Measurements from ENCODE around the gene CNOT4. TPM values are rescaled to one million over a fixed set of nuclear protein-coding genes. Genes with fewer than 3 reads are reported as not detected.

Gene CNOT4
- total and polyA plus RNA-seq, 2 of the 4 experiments (the other 2 are of a cell fraction), result 7.0 to 8.1 TPM

- TF ChIP-seq RCOR1 (IDR thresholded peaks at IDR 0.05; ENCODE audit: insufficient replicate concordance, low read length), result no peak
- TF ChIP-seq CTCF (conservative IDR thresholded peaks at IDR 0.05; ENCODE audit: low read depth, low read length), result no peak
- TF ChIP-seq RAD21 (IDR thresholded peaks at IDR 0.05; ENCODE audit: low read length), result no peak
- no peak for TF ChIP-seq SMC3 (IDR thresholded peaks at IDR 0.05; ENCODE audit: low read depth, low read length)
- TF ChIP-seq MXI1 (IDR thresholded peaks at IDR 0.05; ENCODE audit: borderline replicate concordance, low read depth, low read length), result no peak
- no peak for TF ChIP-seq RFX5 (IDR thresholded peaks at IDR 0.05; ENCODE audit: low read depth, low read length)
- TF ChIP-seq MAZ (IDR thresholded peaks at IDR 0.05; ENCODE audit: borderline replicate concordance, low read depth, low read length), result no peak
- no peak for TF ChIP-seq USF2 (IDR thresholded peaks at IDR 0.05; ENCODE audit: low read depth, low read length)
- no peak for TF ChIP-seq MAFK (IDR thresholded peaks at IDR 0.05; ENCODE audit: low read depth, low read length)
- no peak for TF ChIP-seq POLR2A (IDR thresholded peaks at IDR 0.05; ENCODE audit: low read depth, low read length)
- TF ChIP-seq BHLHE40 (IDR thresholded peaks at IDR 0.05; ENCODE audit: low read depth, low read length), result no peak
- no peak for TF ChIP-seq NFE2L2 (IDR thresholded peaks at IDR 0.05; ENCODE audit: low read depth, low read length)
- TF ChIP-seq CEBPB (IDR thresholded peaks at IDR 0.05; ENCODE audit: low read depth, low read length), result no peak
- H4K5ac ChIP-seq (ENCODE audit: low read depth, low read length), result no peak overlapping the region
- DNase-seq (no peak), ATAC-seq (ENCODE audit: low read depth) (no peak)
- no peak overlapping the region for H2BK5ac ChIP-seq (ENCODE audit: low read depth, low read length, poor library complexity, severe bottlenecking)
- no peak overlapping the region for H3K18ac ChIP-seq (ENCODE audit: low read depth, low read length)
- no peaks in the 10 kb centered on the region for H3K9me1 ChIP-seq (ENCODE audit: insufficient read depth, low read length)
- no peak overlapping the region for H2AK5ac ChIP-seq (ENCODE audit: low read depth, low read length)
- H3K14ac ChIP-seq (replicated peaks; ENCODE audit: low read depth, low read length), result no peak overlapping the region
- H3K23ac ChIP-seq (ENCODE audit: low read depth, low read length), result no peak overlapping the region
- no peak overlapping the region for H3K4ac ChIP-seq (ENCODE audit: low read depth, low read length)
- ChIA-PET CTCF (no interaction called here), POLR2A (ENCODE audit: unreplicated experiment) (no interaction called here)
- H2BK120ac ChIP-seq (ENCODE audit: low read depth, low read length), result no peak overlapping the region
- intact Hi-C loops (cut with micrococcal nuclease), result no loop called here
- no TSS peak for BruUV-seq (replicated peaks)
- no peak overlapping the region for H4K8ac ChIP-seq (ENCODE audit: low read depth in 2 of 2, low read length in 2 of 2)
- H3K4me1 ChIP-seq (ENCODE audit: control insufficient read depth, insufficient read depth, low read length), result no peaks in the 10 kb centered on the region
- no peak overlapping the region for H4K91ac ChIP-seq (ENCODE audit: insufficient read depth, low read depth, low read length)
- H2BK20ac ChIP-seq (ENCODE audit: low read depth, low read length), result no peak overlapping the region
- no peak overlapping the region for H3K4me3 ChIP-seq (ENCODE audit: insufficient read depth, low read depth, low read length)
- no peaks in the 10 kb centered on the region for H3K9me3 ChIP-seq (ENCODE audit: control insufficient read depth, insufficient read depth, low read length)
- no CpG with 5 or more reads among the region's 2 CpGs for WGBS, 2 experiments (ENCODE audit: extremely low coverage in 2 of 2, insufficient read length in 1 of 2)
- H3K56ac ChIP-seq (ENCODE audit: extremely low read depth, insufficient read depth, low read length), result no peak overlapping the region
- in situ Hi-C loops (cut with MboI; ENCODE audit: low sequenced_read_pairs), result no loop called here
- no peak overlapping the region for H2BK15ac ChIP-seq (ENCODE audit: low read depth, low read length)
- dilution Hi-C loops (cut with HindIII; ENCODE audit: low sequenced_read_pairs, unreplicated experiment), result no loop called here
- H2AK9ac ChIP-seq (replicated peaks; ENCODE audit: low read depth, low read length, poor library complexity), result no peak overlapping the region
- H3K27me3 ChIP-seq (ENCODE audit: control insufficient read depth, insufficient read depth, low read length), result peaks cover 5% of the 10 kb centered on the region
- H3K36me3 ChIP-seq (ENCODE audit: control insufficient read depth, insufficient read depth, low read length), result no peaks in the 10 kb centered on the region
- no peaks in the 10 kb centered on the region for H4K20me1 ChIP-seq (ENCODE audit: insufficient read depth, low read length)
- no peak overlapping the region for H2AFZ ChIP-seq (replicated peaks; ENCODE audit: low read length, poor library complexity)
- no peak overlapping the region for H3K27ac ChIP-seq (ENCODE audit: insufficient read depth, low read length)
- no peak overlapping the region for H3K9ac ChIP-seq (ENCODE audit: low read depth, low read length)
- no peak overlapping the region for H3K4me2 ChIP-seq (ENCODE audit: low read depth, low read length)
- no peaks in the 10 kb centered on the region for H3K79me1 ChIP-seq (ENCODE audit: low read depth in 1 of 2, low read length in 2 of 2)
Measured at GRCh38 chr7:135539629-135540028, 29.7 kb upstream of the CNOT4 start.

Measured in IMR-90 (cell line).